ENCODE results near the gene MAP7D2. TPM values are rescaled to one million over a fixed set of nuclear protein-coding genes. Genes with fewer than 3 reads are reported as not detected.

MAP7D2 gene
- total and polyA plus RNA-seq, 9 of the 15 experiments (the other 6 are each of a cell fraction or from before 2014, with no cell fraction given), result 0.01 to 0.04 (median 0.03) TPM; not detected in 4

- Histone ChIP-seq H2AFZ (ENCODE audit: low read depth, low read length) (no peak overlapping the region), H3K9ac (ENCODE audit: insufficient read depth in 1 of 2, low read depth in 2 of 2, low read length in 2 of 2) (no peak overlapping the region), H3K27ac (ENCODE audit: extremely low read depth, low read depth, low read length) (no peak overlapping the region), H3K9me1 (ENCODE audit: control insufficient read depth, insufficient read depth, low read length) (no peaks in the 10 kb centered on the region), H3K27me3 (ENCODE audit: control insufficient read depth in 2 of 2, insufficient read depth in 2 of 2, low read length in 2 of 2) (no peaks in the 10 kb centered on the region), H3K4me3 (no peak overlapping the region), H3K4me2 (ENCODE audit: insufficient read depth, low read length) (no peak overlapping the region), H3K79me2 (ENCODE audit: control insufficient read depth, insufficient read depth, low read length) (peaks cover 6% of the 10 kb centered on the region), H3K9me3 (replicated peaks; ENCODE audit: control insufficient read depth, insufficient read depth, low read depth, low read length) (no peaks in the 10 kb centered on the region), H3K36me3 (ENCODE audit: control insufficient read depth, insufficient read depth, low read length) (peaks cover 11% of the 10 kb centered on the region; the same call in 1 of the 3 replicates), H4K20me1 (replicated peaks; ENCODE audit: control insufficient read depth, insufficient read depth, low read length) (no peaks in the 10 kb centered on the region), H3K4me1 (replicated peaks in 1 of 2; ENCODE audit: control insufficient read depth in 2 of 2, insufficient read depth in 2 of 2, low read length in 2 of 2) (peaks cover 2 to 10% of the 10 kb centered on the region in 2 experiments; a peak in 4 of 5 replicates)
- ChIA-PET CTCF (ENCODE audit: low intra/inter-chr PET ratio) (no interaction called here), POLR2A (no interaction called here)
- no peak for DNase-seq (ENCODE audit: extremely low read depth in 1 of 4, low spot score in 3 of 4)
- no peak for TF ChIP-seq KDM1A (IDR thresholded peaks at IDR 0.05)
- TF ChIP-seq, protein P1, sequence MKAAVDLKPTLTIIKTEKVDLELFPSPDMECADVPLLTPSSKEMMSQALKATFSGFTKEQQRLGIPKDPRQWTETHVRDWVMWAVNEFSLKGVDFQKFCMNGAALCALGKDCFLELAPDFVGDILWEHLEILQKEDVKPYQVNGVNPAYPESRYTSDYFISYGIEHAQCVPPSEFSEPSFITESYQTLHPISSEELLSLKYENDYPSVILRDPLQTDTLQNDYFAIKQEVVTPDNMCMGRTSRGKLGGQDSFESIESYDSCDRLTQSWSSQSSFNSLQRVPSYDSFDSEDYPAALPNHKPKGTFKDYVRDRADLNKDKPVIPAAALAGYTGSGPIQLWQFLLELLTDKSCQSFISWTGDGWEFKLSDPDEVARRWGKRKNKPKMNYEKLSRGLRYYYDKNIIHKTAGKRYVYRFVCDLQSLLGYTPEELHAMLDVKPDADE (conservative IDR thresholded peaks at IDR 0.05; ENCODE audit: control insufficient read depth, low read depth, low read length), result no peak
- TF ChIP-seq ASH1L (IDR thresholded peaks at IDR 0.05; ENCODE audit: borderline replicate concordance, low read depth, partially characterized antibody), result no peak
- TF ChIP-seq KHSRP (IDR thresholded peaks at IDR 0.05), result no peak
- TF ChIP-seq ZNF695 (CRISPR knock-in tag; IDR thresholded peaks at IDR 0.05), result no peak
- no peak for TF ChIP-seq HDGF (IDR thresholded peaks at IDR 0.05)
- no peak for TF ChIP-seq ZNF217 (CRISPR knock-in tag; IDR thresholded peaks at IDR 0.05)
- no peak for TF ChIP-seq RUNX1 (IDR thresholded peaks at IDR 0.05; ENCODE audit: low read depth)
- no peak for TF ChIP-seq JUNB (CRISPR knock-in tag; conservative IDR thresholded peaks at IDR 0.05)
- no peak for TF ChIP-seq EWSR1 (IDR thresholded peaks at IDR 0.05; ENCODE audit: borderline replicate concordance, low read depth, partially characterized antibody)
- TF ChIP-seq, protein P2, sequence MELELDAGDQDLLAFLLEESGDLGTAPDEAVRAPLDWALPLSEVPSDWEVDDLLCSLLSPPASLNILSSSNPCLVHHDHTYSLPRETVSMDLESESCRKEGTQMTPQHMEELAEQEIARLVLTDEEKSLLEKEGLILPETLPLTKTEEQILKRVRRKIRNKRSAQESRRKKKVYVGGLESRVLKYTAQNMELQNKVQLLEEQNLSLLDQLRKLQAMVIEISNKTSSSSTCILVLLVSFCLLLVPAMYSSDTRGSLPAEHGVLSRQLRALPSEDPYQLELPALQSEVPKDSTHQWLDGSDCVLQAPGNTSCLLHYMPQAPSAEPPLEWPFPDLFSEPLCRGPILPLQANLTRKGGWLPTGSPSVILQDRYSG (tag; conservative IDR thresholded peaks at IDR 0.05; ENCODE audit: low read depth), result no peak
- TF ChIP-seq CTBP1 (IDR thresholded peaks at IDR 0.05; ENCODE audit: borderline replicate concordance), result no peak
- no peak for TF ChIP-seq ARNT (IDR thresholded peaks at IDR 0.05)
- TF ChIP-seq TARDBP (IDR thresholded peaks at IDR 0.05), result no peak
- no peak for ATAC-seq
- BruUV-seq (replicated peaks), result no TSS peak
- WGBS (ENCODE audit: insufficient coverage, low coverage, missing lambda C conversion rate), result 57% methylated on average over 1 of the region's 1 CpG
- intact Hi-C loops (cut with micrococcal nuclease), result loop anchor here (10.0 kb wide), 1 partner anchor 287 kb away; no protein-coding TSS in a partner anchor
- in situ Hi-C loops (cut with MboI), result no loop called here
- FAIRE-seq, result no peak
These were observed 30.9 kb upstream of the MAP7D2 start for GRCh38 chrX:20147561-20147960.
